Neural progenitor cell (in vitro differentiated cells): ENCODE data around the gene CLDN18.

ENCODE experiments used
- EZH2 ChIP-seq: fragments of 200-600 bp; sonication (generic); IDR thresholded peaks from 2 replicates; pipeline ENCODE4 v1.6.1; 2017; ENCODE audit warnings: antibody characterized with exemption, mild to moderate bottlenecking, moderate library complexity
- TF ChIP-seq, protein P1 (sequence below): fragments of 200-600 bp; sonication (generic); IDR thresholded peaks from 2 replicates; pipeline ENCODE4 v1.5.1; 2017; ENCODE audit warnings: antibody characterized with exemption, mild to moderate bottlenecking

DNA sequence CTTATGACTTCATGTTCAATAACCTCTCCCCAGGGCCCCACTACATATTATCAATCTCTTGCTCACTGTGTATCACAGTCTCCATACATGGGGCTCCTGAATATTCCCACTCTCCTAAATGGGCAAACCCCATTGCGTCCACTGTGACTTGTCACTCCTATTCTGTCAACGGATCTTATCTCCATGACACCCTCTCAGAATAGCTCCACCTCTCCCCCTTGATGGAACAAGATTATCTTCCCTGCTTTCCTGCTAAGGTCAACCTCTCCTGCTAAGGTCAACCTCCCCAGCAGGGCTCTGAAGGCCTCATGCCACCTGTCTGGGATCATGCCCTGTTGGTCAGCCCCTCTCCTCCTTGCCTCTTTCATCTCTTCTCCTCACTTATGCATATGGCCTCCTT lies 1.8 kb downstream of the CLDN18 start:
- TF ChIP-seq, protein P1, sequence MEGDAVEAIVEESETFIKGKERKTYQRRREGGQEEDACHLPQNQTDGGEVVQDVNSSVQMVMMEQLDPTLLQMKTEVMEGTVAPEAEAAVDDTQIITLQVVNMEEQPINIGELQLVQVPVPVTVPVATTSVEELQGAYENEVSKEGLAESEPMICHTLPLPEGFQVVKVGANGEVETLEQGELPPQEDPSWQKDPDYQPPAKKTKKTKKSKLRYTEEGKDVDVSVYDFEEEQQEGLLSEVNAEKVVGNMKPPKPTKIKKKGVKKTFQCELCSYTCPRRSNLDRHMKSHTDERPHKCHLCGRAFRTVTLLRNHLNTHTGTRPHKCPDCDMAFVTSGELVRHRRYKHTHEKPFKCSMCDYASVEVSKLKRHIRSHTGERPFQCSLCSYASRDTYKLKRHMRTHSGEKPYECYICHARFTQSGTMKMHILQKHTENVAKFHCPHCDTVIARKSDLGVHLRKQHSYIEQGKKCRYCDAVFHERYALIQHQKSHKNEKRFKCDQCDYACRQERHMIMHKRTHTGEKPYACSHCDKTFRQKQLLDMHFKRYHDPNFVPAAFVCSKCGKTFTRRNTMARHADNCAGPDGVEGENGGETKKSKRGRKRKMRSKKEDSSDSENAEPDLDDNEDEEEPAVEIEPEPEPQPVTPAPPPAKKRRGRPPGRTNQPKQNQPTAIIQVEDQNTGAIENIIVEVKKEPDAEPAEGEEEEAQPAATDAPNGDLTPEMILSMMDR, result no peak
- no peak for TF ChIP-seq EZH2
